ENCODE measurements around the gene PKN2. TPM values are rescaled to one million over a fixed set of nuclear protein-coding genes. Genes with fewer than 3 reads are reported as not detected.

Gene PKN2
- polyA plus RNA-seq, 3 donors, result 6.9 to 23.0 (median 8.7) TPM

DNA sequence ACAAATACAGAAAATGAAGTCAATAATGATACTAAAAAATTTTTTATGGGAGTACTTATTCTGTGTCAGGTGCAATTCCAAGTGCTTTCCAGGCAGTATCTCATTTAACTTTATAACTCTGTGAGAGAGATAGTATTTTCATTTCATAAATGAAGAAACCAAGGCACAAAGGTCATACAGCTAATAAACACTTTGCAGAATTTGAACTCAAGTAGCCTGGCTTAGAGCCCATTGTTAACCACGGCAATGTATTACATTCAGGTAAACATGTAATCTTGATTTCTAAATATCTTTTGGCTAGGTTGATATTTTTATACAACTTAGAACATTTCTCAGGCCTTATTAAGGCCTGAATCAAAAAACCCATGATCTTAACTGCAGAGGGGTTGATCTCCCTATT, 28.9 kb upstream of the PKN2 start:
- Histone ChIP-seq H3K27ac (ENCODE audit: low read depth in 1 of 2, low read length in 2 of 2) (no peak overlapping the region), H3K79me2 (ENCODE audit: insufficient read depth, low read length) (no peaks in the 10 kb centered on the region), H3K36me3 (replicated peaks in 1 of 2; ENCODE audit: control insufficient read depth in 1 of 2, insufficient read depth in 2 of 2, low read length in 2 of 2) (no peaks in the 10 kb centered on the region), H2AFZ (ENCODE audit: insufficient read depth, low read depth, low read length, poor library complexity, severe bottlenecking) (no peak overlapping the region), H4K20me1 (ENCODE audit: insufficient read depth, low read length) (no peaks in the 10 kb centered on the region), H3K4me3 (replicated peaks in 1 of 3; ENCODE audit: low read depth in 2 of 3, low read length in 3 of 3) (no peak overlapping the region), H3K9ac (ENCODE audit: insufficient read depth, low read length, poor library complexity, severe bottlenecking) (no peak overlapping the region), H3K9me3 (replicated peaks in 1 of 2; ENCODE audit: control insufficient read depth in 1 of 2, insufficient read depth in 1 of 2, low read length in 2 of 2) (no peaks in the 10 kb centered on the region), H3K4me2 (replicated peaks; ENCODE audit: extremely low read depth, low read length, poor library complexity, severe bottlenecking) (no peak overlapping the region), H3K4me1 (ENCODE audit: control insufficient read depth in 1 of 2, insufficient read depth in 2 of 2, low read length in 2 of 2) (no peaks in the 10 kb centered on the region), H3K27me3 (ENCODE audit: control insufficient read depth in 2 of 2, insufficient read depth in 2 of 2, low read length in 2 of 2) (no peaks in the 10 kb centered on the region)
- Mint-ChIP-seq H3K36me3 (no peaks in the 10 kb centered on the region), H3K4me3 (no peak overlapping the region), H3K9me3 (no peaks in the 10 kb centered on the region), H3K4me1 (no peaks in the 10 kb centered on the region), H3K27me3 (ENCODE audit: low read depth in 3 of 3) (peaks cover 1 to 2% (median 2%) of the 10 kb centered on the region in 3 donors), H3K27ac (no peak overlapping the region)
- DNase-seq, result no peak
- WGBS (ENCODE audit: insufficient coverage), result no CpG with 5 or more reads among the region's 1 CpG
- intact Hi-C loops (cut with micrococcal nuclease), result loop anchor here in 1 of 2 donors (5.0 kb wide), 1 partner anchor 222 kb away; no protein-coding TSS in a partner anchor
- TF ChIP-seq, protein P1, sequence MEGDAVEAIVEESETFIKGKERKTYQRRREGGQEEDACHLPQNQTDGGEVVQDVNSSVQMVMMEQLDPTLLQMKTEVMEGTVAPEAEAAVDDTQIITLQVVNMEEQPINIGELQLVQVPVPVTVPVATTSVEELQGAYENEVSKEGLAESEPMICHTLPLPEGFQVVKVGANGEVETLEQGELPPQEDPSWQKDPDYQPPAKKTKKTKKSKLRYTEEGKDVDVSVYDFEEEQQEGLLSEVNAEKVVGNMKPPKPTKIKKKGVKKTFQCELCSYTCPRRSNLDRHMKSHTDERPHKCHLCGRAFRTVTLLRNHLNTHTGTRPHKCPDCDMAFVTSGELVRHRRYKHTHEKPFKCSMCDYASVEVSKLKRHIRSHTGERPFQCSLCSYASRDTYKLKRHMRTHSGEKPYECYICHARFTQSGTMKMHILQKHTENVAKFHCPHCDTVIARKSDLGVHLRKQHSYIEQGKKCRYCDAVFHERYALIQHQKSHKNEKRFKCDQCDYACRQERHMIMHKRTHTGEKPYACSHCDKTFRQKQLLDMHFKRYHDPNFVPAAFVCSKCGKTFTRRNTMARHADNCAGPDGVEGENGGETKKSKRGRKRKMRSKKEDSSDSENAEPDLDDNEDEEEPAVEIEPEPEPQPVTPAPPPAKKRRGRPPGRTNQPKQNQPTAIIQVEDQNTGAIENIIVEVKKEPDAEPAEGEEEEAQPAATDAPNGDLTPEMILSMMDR (IDR thresholded peaks at IDR 0.05), result no peak

DNA sequence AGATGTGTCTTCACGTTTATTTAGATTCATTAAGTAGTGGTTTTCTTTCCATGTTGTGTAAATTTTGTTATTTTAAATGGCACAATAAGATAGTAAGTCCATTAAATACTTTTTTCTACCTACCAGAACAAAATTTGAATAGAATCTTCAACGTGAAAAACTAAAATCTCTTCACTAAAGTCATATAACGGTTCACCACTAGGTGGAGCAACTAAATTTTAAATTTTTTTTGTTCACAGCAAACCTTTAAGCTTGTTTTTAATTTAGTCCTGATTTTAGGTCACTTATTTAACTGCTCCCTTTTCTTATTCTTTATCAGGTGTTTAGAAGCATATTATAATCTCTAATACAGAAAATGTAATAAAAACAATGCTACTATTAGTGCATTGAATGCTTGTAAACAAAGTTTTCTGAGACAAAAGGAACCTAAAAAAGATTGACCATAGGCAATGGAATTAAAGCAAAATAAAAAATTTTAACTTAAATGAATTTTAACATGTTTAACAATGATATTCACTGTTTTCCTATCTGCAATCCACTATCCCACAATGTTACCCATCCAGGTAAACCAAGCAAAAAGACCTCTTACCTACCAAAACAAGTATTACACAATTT, 28.3 kb upstream of the PKN2 start:
- peak; percentile 7 to 50 (median 10) for DNase-seq
- no peaks in the 10 kb centered on the region for H3K36me3 Mint-ChIP-seq
- H3K27me3 Mint-ChIP-seq (ENCODE audit: low read depth in 3 of 3), result peaks cover 0 to 2% (median 1%) of the 10 kb centered on the region in 3 donors
- H3K36me3 ChIP-seq (replicated peaks in 1 of 2; ENCODE audit: control insufficient read depth in 1 of 2, insufficient read depth in 2 of 2, low read length in 2 of 2), result no peaks in the 10 kb centered on the region
- no peaks in the 10 kb centered on the region for H3K27me3 ChIP-seq (ENCODE audit: control insufficient read depth in 2 of 2, insufficient read depth in 2 of 2, low read length in 2 of 2)
- H2AFZ ChIP-seq (ENCODE audit: insufficient read depth, low read depth, low read length, poor library complexity, severe bottlenecking), result no peak overlapping the region
- H3K9me3 Mint-ChIP-seq, result no peaks in the 10 kb centered on the region
- no peak overlapping the region for H3K27ac Mint-ChIP-seq
- intact Hi-C loops (cut with micrococcal nuclease), result loop anchor here in 1 of 2 donors (5.0 kb wide), 1 partner anchor 222 kb away; no protein-coding TSS in a partner anchor
- no peaks in the 10 kb centered on the region for H3K4me1 Mint-ChIP-seq
- H3K4me3 ChIP-seq (replicated peaks in 1 of 3; ENCODE audit: low read depth in 2 of 3, low read length in 3 of 3), result no peak overlapping the region
- no CpG with 5 or more reads among the region's 3 CpGs for WGBS (ENCODE audit: insufficient coverage)
- H4K20me1 ChIP-seq (ENCODE audit: insufficient read depth, low read length), result no peaks in the 10 kb centered on the region
- TF ChIP-seq, protein P1 (IDR thresholded peaks at IDR 0.05), result peak; percentile 83
- no peaks in the 10 kb centered on the region for H3K79me2 ChIP-seq (ENCODE audit: insufficient read depth, low read length)
- no peaks in the 10 kb centered on the region for H3K4me1 ChIP-seq (ENCODE audit: control insufficient read depth in 1 of 2, insufficient read depth in 2 of 2, low read length in 2 of 2)
- H3K4me3 Mint-ChIP-seq, result no peak overlapping the region
- no peak overlapping the region for H3K27ac ChIP-seq (ENCODE audit: low read depth in 1 of 2, low read length in 2 of 2)
- no peaks in the 10 kb centered on the region for H3K9me3 ChIP-seq (replicated peaks in 1 of 2; ENCODE audit: control insufficient read depth in 1 of 2, insufficient read depth in 1 of 2, low read length in 2 of 2)
- H3K4me2 ChIP-seq (replicated peaks; ENCODE audit: extremely low read depth, low read length, poor library complexity, severe bottlenecking), result no peak overlapping the region
- no peak overlapping the region for H3K9ac ChIP-seq (ENCODE audit: insufficient read depth, low read length, poor library complexity, severe bottlenecking)

Measured in CD14-positive monocyte (primary cell).